H1 (cell line): Measurements from ENCODE around the gene RIMS1. TPM values are rescaled to one million over a fixed set of nuclear protein-coding genes. Genes with fewer than 3 reads are reported as not detected.

Experiments
- CTCF ChIA-PET: fragments of 300-600 bp; sonication (Branson Sonifier 250); formaldehyde crosslinking; loops from one replicate; lab custom pipeline; 2021; ENCODE audit not compliant: partially characterized antibody; lab: Charles Lee
- POLR2A ChIA-PET: fragments of 300-600 bp; sonication (Branson Sonifier 250); formaldehyde crosslinking; loops from one replicate; lab custom pipeline; 2021; ENCODE audit warnings: inconsistent platforms; ENCODE audit not compliant: partially characterized antibody; lab: Charles Lee
- DNase-seq, 2 experiments: peaks; one replicate each; pipeline versions ENCODE4 v3.0.0 to v3.0.0-alpha.2; 2010 to 2022; ENCODE audit warnings: low spot score in 2 of 2, low read depth in 1 of 2, mixed read lengths in 1 of 2
- FAIRE-seq: peaks from 2 replicates; lab custom pipeline; 2011; peaks lifted over from hg19 to GRCh38; lab: Jason Lieb, UNC
- H2AFZ ChIP-seq: 2 replicates; pipeline ENCODE4 v1.8.1; 2012; ENCODE audit warnings: low read length, inconsistent platforms
- H2AK5ac ChIP-seq: 2 replicates; pipeline ENCODE4 v1.6.1; 2013; ENCODE audit warnings: low read depth, low read length
- H2BK120ac ChIP-seq: replicated peaks from 2 replicates; pipeline ENCODE3; 2013; ENCODE audit warnings: low read depth, low read length, inconsistent platforms
- H2BK12ac ChIP-seq: 2 replicates; pipeline ENCODE4 v1.6.1; 2013; ENCODE audit warnings: low read depth, low read length
- H2BK15ac ChIP-seq: 2 replicates; pipeline ENCODE4 v1.6.1; 2013; ENCODE audit warnings: low read length
- H2BK20ac ChIP-seq: 2 replicates; pipeline ENCODE4 v1.6.1; 2013; ENCODE audit warnings: low read length
- H2BK5ac ChIP-seq: 2 replicates; pipeline ENCODE4 v1.6.1; 2013; ENCODE audit warnings: low read depth, low read length
- H3K14ac ChIP-seq: 2 replicates; pipeline ENCODE4 v1.6.1; 2013; ENCODE audit warnings: inconsistent platforms; ENCODE audit not compliant: insufficient read length
- H3K18ac ChIP-seq: 2 replicates; pipeline ENCODE4 v1.6.1; 2013; ENCODE audit warnings: low read length; ENCODE audit errors: extremely low read depth
- H3K23ac ChIP-seq: 2 replicates; pipeline ENCODE4 v1.6.1; 2013; ENCODE audit warnings: inconsistent platforms; ENCODE audit not compliant: insufficient read length
- H3K23me2 ChIP-seq: 2 replicates; pipeline ENCODE4 v1.6.1; 2013; ENCODE audit warnings: low read depth, low read length
- H3K27ac ChIP-seq: 2 replicates; pipeline ENCODE4 v1.6.1; 2011; ENCODE audit warnings: low read depth, low read length, inconsistent platforms
- H3K27me3 ChIP-seq, 4 experiments: replicated peaks in 1 of 4; 1 replicate in 1 of 4; 2 replicates in 3 of 4; pipeline versions ENCODE4 v1.6.1 to v1.8.1; 2011 to 2013; ENCODE audit warnings: low read length in 3 of 4, mild to moderate bottlenecking in 3 of 4, inconsistent platforms in 2 of 4, mixed read lengths in 2 of 4, moderate library complexity in 1 of 4; ENCODE audit not compliant: control insufficient read depth in 3 of 4, insufficient read depth in 3 of 4; ENCODE audit errors: extremely low read depth in 1 of 4
- H3K36me3 ChIP-seq, 4 experiments: 2 replicates each; pipeline versions ENCODE4 v1.6.1 to v1.8.1; 2011 to 2013; ENCODE audit warnings: mild to moderate bottlenecking in 4 of 4, low read length in 3 of 4, moderate library complexity in 2 of 4, control low read depth in 1 of 4, inconsistent platforms in 1 of 4; ENCODE audit not compliant: insufficient read depth in 4 of 4, control insufficient read depth in 2 of 4
- H3K4ac ChIP-seq: replicated peaks from 2 replicates; pipeline ENCODE3; 2013; ENCODE audit warnings: low read length, low read depth, mixed read lengths, inconsistent platforms; ENCODE audit not compliant: insufficient read length
- H3K4me1 ChIP-seq, 4 experiments: replicated peaks in 1 of 4; 1 replicate in 1 of 4; 2 replicates in 3 of 4; pipeline versions ENCODE4 v1.6.1 to v1.8.1; 2011 to 2013; ENCODE audit warnings: low read length in 3 of 4, inconsistent platforms in 2 of 4, mixed read lengths in 1 of 4; ENCODE audit not compliant: insufficient read depth in 4 of 4, control insufficient read depth in 3 of 4
- H3K4me2 ChIP-seq, 2 experiments: 2 replicates each; pipeline versions ENCODE4 v1.6.1 to v1.8.1; 2011 to 2013; ENCODE audit warnings: low read depth in 2 of 2, low read length in 2 of 2, control low read depth in 1 of 2, inconsistent platforms in 1 of 2, mild to moderate bottlenecking in 1 of 2; ENCODE audit not compliant: insufficient read depth in 1 of 2
- H3K4me3 ChIP-seq, 4 experiments: fragments of 200-600, 300-600 bp in 1 of 4; sonication (generic), shearing (Covaris generic), sonication (Bioruptor Twin) in 1 of 4; 2 replicates each; pipeline versions ENCODE4 v1.5.1 to v1.8.1; 2011 to 2016; ENCODE audit warnings: low read length in 4 of 4, low read depth in 3 of 4, control low read depth in 2 of 4, inconsistent platforms in 2 of 4, mild to moderate bottlenecking in 2 of 4, mixed read lengths in 1 of 4, moderate library complexity in 1 of 4; ENCODE audit not compliant: insufficient read depth in 2 of 4; ENCODE audit errors: extremely low read depth in 1 of 4
- H3K56ac ChIP-seq: replicated peaks from 2 replicates; pipeline ENCODE3; 2013; ENCODE audit warnings: low read depth, mild to moderate bottlenecking, mixed read lengths, low read length, inconsistent platforms; ENCODE audit not compliant: insufficient read length
- H3K79me1 ChIP-seq: 2 replicates; pipeline ENCODE4 v1.6.1; 2013; ENCODE audit warnings: low read depth, low read length, control low read depth
- H3K79me2 ChIP-seq, 2 experiments: 2 replicates each; pipeline versions ENCODE4 v1.6.1 to v1.8.1; 2012 to 2013; ENCODE audit warnings: low read length in 2 of 2, mild to moderate bottlenecking in 2 of 2, inconsistent platforms in 1 of 2; ENCODE audit not compliant: insufficient read depth in 2 of 2, control insufficient read depth in 1 of 2
- H3K9ac ChIP-seq, 4 experiments: replicated peaks in 1 of 4; 1 replicate in 1 of 4; 2 replicates in 3 of 4; pipeline versions ENCODE4 v1.6.1 to v1.8.1; 2011 to 2013; ENCODE audit warnings: low read depth in 3 of 4, low read length in 3 of 4, control low read depth in 2 of 4, mild to moderate bottlenecking in 2 of 4, moderate library complexity in 2 of 4, inconsistent platforms in 1 of 4; ENCODE audit errors: extremely low read depth in 1 of 4
- H3K9me3 ChIP-seq, 2 experiments: 2 replicates each; pipeline versions ENCODE4 v1.6.1 to v1.8.1; 2012 to 2013; ENCODE audit warnings: mild to moderate bottlenecking in 2 of 2, moderate library complexity in 2 of 2, control low read depth in 1 of 2, inconsistent platforms in 1 of 2, low read depth in 1 of 2, low read length in 1 of 2, mixed read lengths in 1 of 2; ENCODE audit not compliant: insufficient read depth in 2 of 2
- H4K20me1 ChIP-seq, 2 experiments: replicated peaks in 1 of 2; 2 replicates each; pipeline versions ENCODE3 to v1.8.1; 2011 to 2013; ENCODE audit warnings: inconsistent platforms in 2 of 2, low read length in 2 of 2, mild to moderate bottlenecking in 1 of 2; ENCODE audit not compliant: insufficient read depth in 2 of 2, control insufficient read depth in 1 of 2
- H4K5ac ChIP-seq: 2 replicates; pipeline ENCODE4 v1.6.1; 2013; ENCODE audit warnings: low read length, low read depth, mixed read lengths, inconsistent platforms; ENCODE audit not compliant: insufficient read length
- H4K8ac ChIP-seq: 2 replicates; pipeline ENCODE4 v1.8.0; 2013; ENCODE audit warnings: mild to moderate bottlenecking, moderate library complexity, low read length, inconsistent platforms; ENCODE audit not compliant: insufficient read depth; ENCODE audit errors: extremely low read depth
- H4K91ac ChIP-seq: replicated peaks from 2 replicates; pipeline ENCODE3; 2013; ENCODE audit warnings: low read length, mixed read lengths, inconsistent platforms; ENCODE audit not compliant: insufficient read length
- WGBS, 2 experiments: shearing (Covaris generic) in 1 of 2; methylation state at CpG; one replicate each; pipeline versions ENCODE4 v1.1.6 to v1.1.7; 2013 to 2015; ENCODE audit warnings: low lambda C conversion rate in 2 of 2, mixed read lengths in 2 of 2, inconsistent platforms in 1 of 2, low coverage in 1 of 2, missing lambda C conversion rate in 1 of 2; ENCODE audit not compliant: insufficient replicate concordance in 2 of 2, insufficient coverage in 1 of 2, insufficient read length in 1 of 2; ENCODE audit errors: extremely low coverage in 1 of 2, missing lambda C conversion rate in 1 of 2; 5-methylcytosine and 5-hydroxymethylcytosine counted together
- polyA plus RNA-seq, 7 experiments: library from polyadenylated mRNA; depleted of rRNA in 3 of 7; stranded (reverse) in 5 of 7; unstranded in 2 of 7; fragments of >200 nt in 5 of 7; fragments of 200-250 nt in 2 of 7; gene quantifications; 1 replicate in 5 of 7; 2 replicates in 1 of 7; 4 replicates in 1 of 7; pipeline versions ENCODE4 v1.2.1 to v1.2.3, GENCODE V29; 2011 to 2013; ENCODE audit warnings: missing spikeins in 2 of 7, mixed read lengths in 2 of 7
- total RNA-seq: library from RNA; stranded (reverse); fragmentation: NEBNext Ultra II Directional; extraction: Animal tissue kit (Norgen Biotek cat#: 25700); gene quantifications from 2 replicates; pipeline ENCODE4 v1.2.1, GENCODE V29; 2021

RIMS1 gene
- total and polyA plus RNA-seq, 2 of the 8 experiments (the other 6 are each of a cell fraction or from before 2014, with no cell fraction given) = 0.63 to 2.3 TPM

GRCh38 chr6:71977884-71978283 lies 91.5 kb downstream of the RIMS1 start:
- FAIRE-seq = no peak

More at GRCh38 chr6:71977884-71978283, 91.5 kb downstream of the RIMS1 start:
- no peaks in the 10 kb centered on the region; the same call in 1 of the 2 replicates for H3K23me2 ChIP-seq
- H3K18ac ChIP-seq = no peak overlapping the region
- H4K91ac ChIP-seq = no peak overlapping the region
- no peak overlapping the region for H2BK5ac ChIP-seq
- H2BK12ac ChIP-seq = no peak overlapping the region
- H3K4me2 ChIP-seq = no peak overlapping the region
- H3K23ac ChIP-seq = no peak overlapping the region
- no peak overlapping the region for H3K56ac ChIP-seq
- no peak overlapping the region for H3K27ac ChIP-seq
- no peak overlapping the region for H2BK20ac ChIP-seq
- H2BK15ac ChIP-seq = no peak overlapping the region
- CTCF ChIA-PET = interaction anchor here (0.7 kb wide), 1 partner anchor 448 kb away, joined by 3 read pairs; no protein-coding TSS in a partner anchor
- no peak overlapping the region for H3K14ac ChIP-seq
- no peaks in the 10 kb centered on the region for H3K27me3 ChIP-seq
- no peak overlapping the region for H2AFZ ChIP-seq
- DNase-seq = no peak
- POLR2A ChIA-PET = no interaction called here
- no peak overlapping the region for H3K4ac ChIP-seq
- no peaks in the 10 kb centered on the region for H3K79me2 ChIP-seq
- no peaks in the 10 kb centered on the region for H3K79me1 ChIP-seq
- no peak overlapping the region for H2AK5ac ChIP-seq
- no peak overlapping the region for H2BK120ac ChIP-seq
- H3K4me1 ChIP-seq = no peaks in the 10 kb centered on the region
- no peaks in the 10 kb centered on the region for H3K9me3 ChIP-seq
- 94% methylated on average over 4 of the region's 4 CpGs; no CpG with 5 or more reads in 1 of the 2 experiments for WGBS, 2 experiments
- no peak overlapping the region for H4K8ac ChIP-seq
- H4K20me1 ChIP-seq = no peaks in the 10 kb centered on the region
- H3K36me3 ChIP-seq = no peaks in the 10 kb centered on the region
- H3K4me3 ChIP-seq = no peak overlapping the region
- H3K9ac ChIP-seq = no peak overlapping the region
- no peak overlapping the region for H4K5ac ChIP-seq
